HK-2 (cell line): ENCODE data around the gene ACAD11.

Source experiments
- DNase-seq: peaks from one replicate; pipeline ENCODE4 v3.0.0-alpha.2; 2018; ENCODE audit not compliant: unreplicated experiment

The ACAD11 gene

GRCh38 chr3:132555306-132556035 lies 104.1 kb downstream of the ACAD11 start:
- DNase-seq: no peak

GRCh38 chr3:132554437-132554836 lies 105.2 kb downstream of the ACAD11 start:
- no peak for DNase-seq

- DNase-seq: no peak
These were observed 105.8 kb downstream of the ACAD11 start for GRCh38 chr3:132553826-132554225.

GRCh38 chr3:132550579-132551305 lies 108.9 kb downstream of the ACAD11 start:
- no peak for DNase-seq

- no peak for DNase-seq
These were observed 109.6 kb downstream of the ACAD11 start for GRCh38 chr3:132549890-132550578.

GRCh38 chr3:132549169-132549568 lies 110.4 kb downstream of the ACAD11 start:
- no peak for DNase-seq

GRCh38 chr3:132545471-132545870 lies 114.1 kb downstream of the ACAD11 start:
- DNase-seq: no peak

- no peak for DNase-seq
These were observed 115.5 kb downstream of the ACAD11 start for GRCh38 chr3:132544130-132544529.

- DNase-seq: no peak
These were observed 116.4 kb downstream of the ACAD11 start for GRCh38 chr3:132543011-132543739.

GRCh38 chr3:132542577-132542976 lies 117.0 kb downstream of the ACAD11 start:
- no peak for DNase-seq

GRCh38 chr3:132539681-132540080 lies 119.9 kb downstream of the ACAD11 start:
- no peak for DNase-seq

GRCh38 chr3:132538072-132538471 lies 121.5 kb downstream of the ACAD11 start:
- no peak for DNase-seq

- DNase-seq: no peak
These were observed 122.3 kb downstream of the ACAD11 start for GRCh38 chr3:132537297-132537696.

GRCh38 chr3:132536442-132537153 lies 123.0 kb downstream of the ACAD11 start:
- no peak for DNase-seq

- peak; percentile 65 for DNase-seq
These were observed 123.8 kb downstream of the ACAD11 start for GRCh38 chr3:132535575-132536441.

- DNase-seq: no peak
These were observed 129.0 kb downstream of the ACAD11 start for GRCh38 chr3:132530624-132531023.

GRCh38 chr3:132522353-132522752 lies 137.3 kb downstream of the ACAD11 start:
- no peak for DNase-seq

GRCh38 chr3:132521901-132522300 lies 137.7 kb downstream of the ACAD11 start:
- no peak for DNase-seq

GRCh38 chr3:132519914-132520313 lies 139.7 kb downstream of the ACAD11 start:
- no peak for DNase-seq

- DNase-seq: no peak
These were observed 142.3 kb downstream of the ACAD11 start for GRCh38 chr3:132517311-132517710.
